H9 (cell line): ENCODE results near the gene TIGD6. TPM values are rescaled to one million over a fixed set of nuclear protein-coding genes. Genes with fewer than 3 reads are reported as not detected.
A peak's percentile ranks its signal among the peaks of the same experiment; 100 is the strongest.

Experiments used
- DNase-seq: peaks from one replicate; pipeline ENCODE4 v3.0.0-alpha.2; 2017
- H2AFZ ChIP-seq: one replicate; pipeline ENCODE4 v1.6.1; 2013; ENCODE audit warnings: mild to moderate bottlenecking, low read length, control low read depth, moderate library complexity
- H2AK5ac ChIP-seq: 2 replicates; pipeline ENCODE4 v1.6.1; 2013; ENCODE audit warnings: low read length, control low read depth, mixed read lengths; ENCODE audit not compliant: insufficient read length
- H2BK120ac ChIP-seq: one replicate; pipeline ENCODE4 v1.6.1; 2013; ENCODE audit warnings: low read depth, mild to moderate bottlenecking, low read length, control low read depth, inconsistent platforms; ENCODE audit not compliant: poor library complexity, severe bottlenecking
- H2BK12ac ChIP-seq: 2 replicates; pipeline ENCODE4 v1.6.1; 2013; ENCODE audit warnings: low read length, control low read depth, mixed read lengths, low read depth; ENCODE audit not compliant: insufficient read length
- H2BK15ac ChIP-seq: 2 replicates; pipeline ENCODE4 v1.6.1; 2013; ENCODE audit warnings: low read depth, low read length, control low read depth
- H2BK20ac ChIP-seq: one replicate; pipeline ENCODE4 v1.6.1; 2013; ENCODE audit warnings: low read depth, mild to moderate bottlenecking, low read length, control low read depth, inconsistent platforms; ENCODE audit not compliant: poor library complexity, severe bottlenecking
- H2BK5ac ChIP-seq: 2 replicates; pipeline ENCODE4 v1.6.1; 2013; ENCODE audit warnings: low read length, control low read depth, mixed read lengths; ENCODE audit not compliant: insufficient read length
- H3K14ac ChIP-seq: 2 replicates; pipeline ENCODE4 v1.6.1; 2013; ENCODE audit warnings: low read length, control low read depth; ENCODE audit not compliant: insufficient read depth
- H3K18ac ChIP-seq: 2 replicates; pipeline ENCODE4 v1.6.1; 2013; ENCODE audit warnings: low read depth, mild to moderate bottlenecking, mixed read lengths, low read length, control low read depth; ENCODE audit not compliant: insufficient read length
- H3K23ac ChIP-seq: 2 replicates; pipeline ENCODE4 v1.6.1; 2013; ENCODE audit warnings: low read length, control low read depth, mixed read lengths, low read depth; ENCODE audit not compliant: insufficient read length
- H3K23me2 ChIP-seq: 2 replicates; pipeline ENCODE4 v1.6.1; 2013; ENCODE audit warnings: low read depth, mild to moderate bottlenecking, mixed read lengths, low read length, control low read depth; ENCODE audit not compliant: insufficient read length, poor library complexity, severe bottlenecking
- H3K27ac ChIP-seq: 2 replicates; pipeline ENCODE4 v1.5.1; 2013; ENCODE audit warnings: low read length, control low read depth, mixed read lengths, low read depth; ENCODE audit not compliant: insufficient read length
- H3K27me3 ChIP-seq: 2 replicates; pipeline ENCODE4 v1.6.1; 2013; ENCODE audit warnings: low read length, control low read depth, inconsistent platforms; ENCODE audit not compliant: insufficient read depth
- H3K4ac ChIP-seq: 2 replicates; pipeline ENCODE4 v1.6.1; 2013; ENCODE audit warnings: low read depth, mild to moderate bottlenecking, control low read depth, inconsistent platforms, low read length, moderate library complexity
- H3K4me1 ChIP-seq: 2 replicates; pipeline ENCODE4 v1.6.1; 2013; ENCODE audit warnings: low read length, control low read depth, inconsistent platforms; ENCODE audit not compliant: insufficient read depth
- H3K4me2 ChIP-seq: 2 replicates; pipeline ENCODE4 v1.6.1; 2013; ENCODE audit warnings: low read length, control low read depth, mixed read lengths; ENCODE audit not compliant: insufficient read length, insufficient read depth
- H3K56ac ChIP-seq: 2 replicates; pipeline ENCODE4 v1.6.1; 2013; ENCODE audit warnings: low read depth, mild to moderate bottlenecking, mixed read lengths, low read length, control low read depth; ENCODE audit not compliant: insufficient read length
- H3K79me1 ChIP-seq: 2 replicates; pipeline ENCODE4 v1.6.1; 2013; ENCODE audit warnings: low read depth, mild to moderate bottlenecking, moderate library complexity, low read length, control low read depth, inconsistent platforms; ENCODE audit not compliant: insufficient read depth, poor library complexity, severe bottlenecking
- H3K79me2 ChIP-seq: 2 replicates; pipeline ENCODE4 v1.6.1; 2013; ENCODE audit warnings: low read length, control low read depth, inconsistent platforms; ENCODE audit not compliant: insufficient read depth
- H3K9ac ChIP-seq: 2 replicates; pipeline ENCODE4 v1.6.1; 2013; ENCODE audit warnings: low read length, control low read depth, mixed read lengths; ENCODE audit not compliant: insufficient read length; ENCODE audit errors: extremely low read depth
- H3K9me3 ChIP-seq: one replicate; pipeline ENCODE4 v1.6.1; 2013; ENCODE audit warnings: low read depth, low read length, inconsistent platforms; ENCODE audit not compliant: control insufficient read depth
- H3T11ph ChIP-seq: one replicate; pipeline ENCODE4 v1.6.1; 2013; ENCODE audit warnings: mild to moderate bottlenecking, low read length, control low read depth, inconsistent platforms
- H4K20me1 ChIP-seq: one replicate; pipeline ENCODE4 v1.6.1; 2013; ENCODE audit not compliant: control insufficient read depth, insufficient read length, insufficient read depth
- H4K5ac ChIP-seq: 2 replicates; pipeline ENCODE4 v1.6.1; 2013; ENCODE audit warnings: low read depth, mild to moderate bottlenecking, mixed read lengths, low read length, control low read depth; ENCODE audit not compliant: insufficient read length
- H4K8ac ChIP-seq: replicated peaks from 2 replicates; pipeline ENCODE4 v1.6.1; 2013; ENCODE audit warnings: low read length, control low read depth, mixed read lengths, low read depth; ENCODE audit not compliant: insufficient read length
- H4K91ac ChIP-seq: 2 replicates; pipeline ENCODE4 v1.6.1; 2013; ENCODE audit warnings: low read depth, mild to moderate bottlenecking, moderate library complexity, mixed read lengths, low read length, control low read depth; ENCODE audit not compliant: insufficient read length
- H3K27ac Mint-ChIP-seq, 3 experiments: 2 replicates in 2 of 3; 3 replicates in 1 of 3; pipeline ENCODE4 v1.8.0; 2020 to 2021; ENCODE audit warnings: mixed read lengths in 3 of 3, mild to moderate bottlenecking in 1 of 3, moderate library complexity in 1 of 3
- H3K27me3 Mint-ChIP-seq: 2 replicates; pipeline ENCODE4 v1.8.0; 2021; ENCODE audit warnings: low read depth, mild to moderate bottlenecking, moderate library complexity, mixed read lengths
- H3K36me3 Mint-ChIP-seq, 3 experiments: 2 replicates in 2 of 3; 3 replicates in 1 of 3; pipeline ENCODE4 v1.8.0; 2020 to 2021; ENCODE audit warnings: low read depth in 3 of 3, mixed read lengths in 3 of 3; ENCODE audit not compliant: insufficient read depth in 1 of 3
- H3K4me1 Mint-ChIP-seq, 2 experiments: 2 replicates each; pipeline ENCODE4 v1.8.0; 2020; ENCODE audit warnings: mixed read lengths in 2 of 2
- H3K4me3 Mint-ChIP-seq, 2 experiments: 2 replicates in 1 of 2; 3 replicates in 1 of 2; pipeline ENCODE4 v1.8.0; 2020 to 2021; ENCODE audit warnings: mild to moderate bottlenecking in 2 of 2, mixed read lengths in 2 of 2, moderate library complexity in 1 of 2
- H3K9me3 Mint-ChIP-seq, 2 experiments: 2 replicates in 1 of 2; 3 replicates in 1 of 2; pipeline ENCODE4 v1.8.0; 2020; ENCODE audit warnings: mild to moderate bottlenecking in 2 of 2, mixed read lengths in 2 of 2, moderate library complexity in 1 of 2
- CTCF ChIP-seq: fragments of 200-600 bp; sonication (generic); conservative IDR thresholded peaks from 3 replicates; pipeline ENCODE4 v1.8.0; 2021; ENCODE audit warnings: antibody characterized with exemption, mild to moderate bottlenecking
- WGBS: extraction: QIAGEN DNeasy Blood & Tissue Kit; methylation state at CpG from one replicate; pipeline ENCODE4 v1.1.7; 2013; ENCODE audit warnings: missing lambda C conversion rate, low lambda C conversion rate, mixed read lengths; ENCODE audit not compliant: insufficient read length; ENCODE audit errors: extremely low coverage; 5-methylcytosine and 5-hydroxymethylcytosine counted together
- total RNA-seq: library from RNA; stranded (reverse); gene quantifications from 2 replicates; pipeline ENCODE4 v1.2.1, GENCODE V29; 2021

The TIGD6 gene
- total RNA-seq, 1 experiment from 2014 or later = 1.8 TPM

DNA sequence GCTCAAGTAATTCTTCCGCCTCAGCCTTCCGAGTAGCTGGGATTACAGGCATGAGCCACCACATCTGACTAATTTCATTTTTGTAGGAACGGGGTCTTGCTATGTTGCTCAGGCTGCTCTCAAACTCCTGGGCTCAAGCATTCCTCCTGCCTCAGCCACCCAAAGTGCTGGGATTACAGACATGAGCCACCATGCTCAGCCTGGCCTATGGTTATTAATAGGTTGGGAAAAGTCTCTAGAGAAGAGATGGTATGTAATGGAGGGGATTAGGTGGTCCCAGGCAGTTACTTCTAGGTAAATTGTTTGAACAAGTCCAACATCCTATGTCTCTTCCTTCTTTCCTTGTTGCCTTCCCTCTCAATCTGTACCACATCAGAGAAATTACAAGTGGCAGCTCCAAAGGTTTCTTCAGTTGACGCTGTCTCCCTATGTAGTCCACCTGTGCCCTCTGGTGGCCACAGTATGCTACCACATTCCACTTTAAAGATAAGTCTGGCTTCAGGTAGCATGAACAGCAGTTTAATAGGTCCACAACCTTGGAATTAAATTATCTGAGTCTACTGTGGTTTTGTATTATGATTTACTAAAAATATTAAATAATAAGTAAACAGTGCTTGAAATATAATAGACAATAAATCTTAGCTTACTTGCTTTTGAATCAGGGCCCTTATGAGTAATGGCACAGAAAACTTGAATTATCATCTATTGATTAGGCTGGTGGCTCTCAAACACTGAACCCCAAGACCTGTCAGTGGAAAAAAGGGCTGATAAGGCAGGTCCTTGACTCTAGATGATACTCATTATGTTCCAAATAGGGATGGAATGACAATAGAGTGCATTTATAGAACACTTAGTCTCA is 9.7 kb downstream of the TIGD6 start:
- no peak overlapping the region for H4K8ac ChIP-seq
- TF ChIP-seq CTCF = peak; percentile 94
- Mint-ChIP-seq H3K4me1 (no peaks in the 10 kb centered on the region), H3K9me3 (no peaks in the 10 kb centered on the region), H3K36me3 (peaks cover 0 to 7% (median 0%) of the 10 kb centered on the region in 3 experiments; a peak in 3 of 7 replicates), H3K27ac (no peak overlapping the region), H3K4me3 (no peak overlapping the region), H3K27me3 (no peaks in the 10 kb centered on the region)
- H3K4me2 ChIP-seq = no peak overlapping the region
- no peak overlapping the region for H2AK5ac ChIP-seq
- H4K5ac ChIP-seq = no peak overlapping the region
- no peaks in the 10 kb centered on the region for H3K27me3 ChIP-seq
- no peak overlapping the region for H3K23ac ChIP-seq
- H3K4ac ChIP-seq = no peak overlapping the region
- DNase-seq = peak; percentile 67
- H3K4me1 ChIP-seq = no peaks in the 10 kb centered on the region
- H3K79me2 ChIP-seq = no peaks in the 10 kb centered on the region
- no peak overlapping the region for H2BK120ac ChIP-seq
- no peaks in the 10 kb centered on the region for H3K79me1 ChIP-seq
- WGBS = no CpG with 5 or more reads among the region's 4 CpGs
- no peak overlapping the region for H4K91ac ChIP-seq
- no peak overlapping the region for H3K56ac ChIP-seq
- H3K23me2 ChIP-seq = no peaks in the 10 kb centered on the region
- no peak overlapping the region for H2BK5ac ChIP-seq
- H2BK12ac ChIP-seq = no peak overlapping the region
- H2BK15ac ChIP-seq = no peak overlapping the region
- H4K20me1 ChIP-seq = no peaks in the 10 kb centered on the region
- no peak overlapping the region for H3K27ac ChIP-seq
- H3T11ph ChIP-seq = no peak overlapping the region
- no peak overlapping the region for H2BK20ac ChIP-seq
- no peak overlapping the region for H3K18ac ChIP-seq
- H3K9ac ChIP-seq = no peak overlapping the region
- H2AFZ ChIP-seq = no peak overlapping the region
- no peak overlapping the region for H3K14ac ChIP-seq
- no peaks in the 10 kb centered on the region for H3K9me3 ChIP-seq
